ENCODE results near the gene YJEFN3.

The YJEFN3 gene

DNA sequence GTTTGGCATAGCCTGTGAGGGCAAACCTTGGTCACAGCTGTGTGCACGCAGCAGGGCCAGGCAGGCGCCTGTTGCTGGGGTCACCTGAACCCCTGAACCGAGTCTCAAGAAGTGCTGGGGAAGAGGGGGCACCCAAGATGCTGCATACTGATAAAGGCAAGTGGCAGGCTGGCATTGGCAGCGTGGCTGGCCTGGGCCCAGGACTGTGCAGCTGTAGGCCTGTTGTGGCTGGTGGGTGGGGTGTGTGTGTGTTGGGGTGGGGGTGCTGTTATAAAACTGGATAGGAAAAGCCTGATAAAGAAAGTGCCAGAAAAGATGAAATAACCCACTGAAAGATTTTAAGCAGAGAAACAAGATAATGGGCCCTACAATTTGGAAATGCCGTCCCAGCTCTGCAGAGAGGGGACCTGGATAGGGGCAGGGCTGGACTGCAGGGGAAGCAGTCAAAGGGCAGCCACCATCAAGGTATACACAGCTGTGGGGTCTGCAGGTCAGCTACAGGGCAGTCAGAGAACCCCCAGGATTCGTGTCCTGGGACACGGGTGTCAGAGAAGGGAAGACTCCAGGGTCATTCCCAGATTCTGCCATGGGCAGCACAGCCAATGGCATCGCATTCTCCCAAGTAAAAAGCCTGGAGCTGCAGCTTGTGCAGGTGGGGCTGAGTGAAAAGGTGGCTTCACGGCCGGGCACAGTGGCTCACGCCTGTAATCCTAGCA, 42.5 kb downstream of the YJEFN3 start (continued):
- TF ChIP-seq, protein P1, sequence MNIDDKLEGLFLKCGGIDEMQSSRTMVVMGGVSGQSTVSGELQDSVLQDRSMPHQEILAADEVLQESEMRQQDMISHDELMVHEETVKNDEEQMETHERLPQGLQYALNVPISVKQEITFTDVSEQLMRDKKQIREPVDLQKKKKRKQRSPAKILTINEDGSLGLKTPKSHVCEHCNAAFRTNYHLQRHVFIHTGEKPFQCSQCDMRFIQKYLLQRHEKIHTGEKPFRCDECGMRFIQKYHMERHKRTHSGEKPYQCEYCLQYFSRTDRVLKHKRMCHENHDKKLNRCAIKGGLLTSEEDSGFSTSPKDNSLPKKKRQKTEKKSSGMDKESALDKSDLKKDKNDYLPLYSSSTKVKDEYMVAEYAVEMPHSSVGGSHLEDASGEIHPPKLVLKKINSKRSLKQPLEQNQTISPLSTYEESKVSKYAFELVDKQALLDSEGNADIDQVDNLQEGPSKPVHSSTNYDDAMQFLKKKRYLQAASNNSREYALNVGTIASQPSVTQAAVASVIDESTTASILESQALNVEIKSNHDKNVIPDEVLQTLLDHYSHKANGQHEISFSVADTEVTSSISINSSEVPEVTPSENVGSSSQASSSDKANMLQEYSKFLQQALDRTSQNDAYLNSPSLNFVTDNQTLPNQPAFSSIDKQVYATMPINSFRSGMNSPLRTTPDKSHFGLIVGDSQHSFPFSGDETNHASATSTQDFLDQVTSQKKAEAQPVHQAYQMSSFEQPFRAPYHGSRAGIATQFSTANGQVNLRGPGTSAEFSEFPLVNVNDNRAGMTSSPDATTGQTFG (tag by site-specific recombination; IDR thresholded peaks at IDR 0.05; ENCODE audit: borderline replicate concordance), result no peak
- no peak for TF ChIP-seq SETDB1 (IDR thresholded peaks at IDR 0.05; ENCODE audit: insufficient read length, low read length)
- TF ChIP-seq, protein P2, sequence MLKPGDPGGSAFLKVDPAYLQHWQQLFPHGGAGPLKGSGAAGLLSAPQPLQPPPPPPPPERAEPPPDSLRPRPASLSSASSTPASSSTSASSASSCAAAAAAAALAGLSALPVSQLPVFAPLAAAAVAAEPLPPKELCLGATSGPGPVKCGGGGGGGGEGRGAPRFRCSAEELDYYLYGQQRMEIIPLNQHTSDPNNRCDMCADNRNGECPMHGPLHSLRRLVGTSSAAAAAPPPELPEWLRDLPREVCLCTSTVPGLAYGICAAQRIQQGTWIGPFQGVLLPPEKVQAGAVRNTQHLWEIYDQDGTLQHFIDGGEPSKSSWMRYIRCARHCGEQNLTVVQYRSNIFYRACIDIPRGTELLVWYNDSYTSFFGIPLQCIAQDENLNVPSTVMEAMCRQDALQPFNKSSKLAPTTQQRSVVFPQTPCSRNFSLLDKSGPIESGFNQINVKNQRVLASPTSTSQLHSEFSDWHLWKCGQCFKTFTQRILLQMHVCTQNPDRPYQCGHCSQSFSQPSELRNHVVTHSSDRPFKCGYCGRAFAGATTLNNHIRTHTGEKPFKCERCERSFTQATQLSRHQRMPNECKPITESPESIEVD (tag by site-specific recombination; IDR thresholded peaks at IDR 0.05), result no peak
- no peak for TF ChIP-seq ZNF37A (tag by site-specific recombination; IDR thresholded peaks at IDR 0.05)
- TF ChIP-seq ZNF776 (tag by site-specific recombination; IDR thresholded peaks at IDR 0.05; ENCODE audit: borderline replicate concordance), result no peak
- no peak for TF ChIP-seq ZFP69B (tag by site-specific recombination; IDR thresholded peaks at IDR 0.05)

DNA sequence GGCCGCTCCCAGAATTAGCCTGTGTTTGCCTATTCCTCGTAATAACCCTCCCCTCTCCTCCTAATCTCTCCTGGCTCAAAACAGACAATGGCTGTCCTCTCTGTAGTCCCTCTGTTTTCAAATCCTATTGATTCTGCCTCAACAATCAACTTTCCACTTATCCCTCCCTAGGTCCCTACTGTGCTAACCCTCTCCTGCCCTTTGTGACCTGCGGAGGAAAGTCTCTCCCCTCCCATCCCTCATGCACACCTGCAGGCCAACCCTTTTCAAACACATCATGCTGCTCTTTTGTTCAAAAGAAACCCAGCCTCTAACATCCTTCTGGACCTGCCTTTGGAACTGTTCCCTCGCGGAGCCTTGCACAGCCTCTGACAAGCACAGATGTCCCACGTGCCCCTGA, 46.7 kb downstream of the YJEFN3 start:
- Histone ChIP-seq H3K4me1 (ENCODE audit: control insufficient read depth, insufficient read depth, low read length) (no peaks in the 10 kb centered on the region), H3K27ac (ENCODE audit: extremely low read depth, low read depth, low read length) (no peak overlapping the region), H3K9me3 (ENCODE audit: control insufficient read depth, insufficient read depth, low read depth, low read length) (no peaks in the 10 kb centered on the region), H3K4me3 (ENCODE audit: low read depth, low read length) (no peak overlapping the region), H3K36me3 (ENCODE audit: control insufficient read depth in 2 of 2, insufficient read depth in 1 of 2, low read length in 2 of 2) (peaks cover 0 to 2% of the 10 kb centered on the region in 2 experiments; a peak in 1 of 3 replicates)
- TF ChIP-seq, protein P3, sequence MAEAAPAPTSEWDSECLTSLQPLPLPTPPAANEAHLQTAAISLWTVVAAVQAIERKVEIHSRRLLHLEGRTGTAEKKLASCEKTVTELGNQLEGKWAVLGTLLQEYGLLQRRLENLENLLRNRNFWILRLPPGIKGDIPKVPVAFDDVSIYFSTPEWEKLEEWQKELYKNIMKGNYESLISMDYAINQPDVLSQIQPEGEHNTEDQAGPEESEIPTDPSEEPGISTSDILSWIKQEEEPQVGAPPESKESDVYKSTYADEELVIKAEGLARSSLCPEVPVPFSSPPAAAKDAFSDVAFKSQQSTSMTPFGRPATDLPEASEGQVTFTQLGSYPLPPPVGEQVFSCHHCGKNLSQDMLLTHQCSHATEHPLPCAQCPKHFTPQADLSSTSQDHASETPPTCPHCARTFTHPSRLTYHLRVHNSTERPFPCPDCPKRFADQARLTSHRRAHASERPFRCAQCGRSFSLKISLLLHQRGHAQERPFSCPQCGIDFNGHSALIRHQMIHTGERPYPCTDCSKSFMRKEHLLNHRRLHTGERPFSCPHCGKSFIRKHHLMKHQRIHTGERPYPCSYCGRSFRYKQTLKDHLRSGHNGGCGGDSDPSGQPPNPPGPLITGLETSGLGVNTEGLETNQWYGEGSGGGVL (tag by site-specific recombination; IDR thresholded peaks at IDR 0.05), result no peak
- no peak for TF ChIP-seq ZNF747 (tag by site-specific recombination; IDR thresholded peaks at IDR 0.05)
- TF ChIP-seq, protein P4, sequence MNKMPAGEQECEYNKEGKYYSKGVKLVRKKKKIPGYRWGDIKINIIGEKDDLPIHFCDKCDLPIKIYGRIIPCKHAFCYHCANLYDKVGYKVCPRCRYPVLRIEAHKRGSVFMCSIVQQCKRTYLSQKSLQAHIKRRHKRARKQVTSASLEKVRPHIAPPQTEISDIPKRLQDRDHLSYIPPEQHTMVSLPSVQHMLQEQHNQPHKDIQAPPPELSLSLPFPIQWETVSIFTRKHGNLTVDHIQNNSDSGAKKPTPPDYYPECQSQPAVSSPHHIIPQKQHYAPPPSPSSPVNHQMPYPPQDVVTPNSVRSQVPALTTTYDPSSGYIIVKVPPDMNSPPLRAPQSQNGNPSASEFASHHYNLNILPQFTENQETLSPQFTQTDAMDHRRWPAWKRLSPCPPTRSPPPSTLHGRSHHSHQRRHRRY (tag by site-specific recombination; IDR thresholded peaks at IDR 0.05), result no peak
- TF ChIP-seq ZNF132 (tag by site-specific recombination; IDR thresholded peaks at IDR 0.05; ENCODE audit: borderline replicate concordance), result no peak
- no peak for TF ChIP-seq ZNF530 (tag by site-specific recombination; IDR thresholded peaks at IDR 0.05; ENCODE audit: low read depth)
- no peak for TF ChIP-seq ZNF529 (tag by site-specific recombination; IDR thresholded peaks at IDR 0.05; ENCODE audit: insufficient replicate concordance)
- no peak for TF ChIP-seq ZNF394 (tag by site-specific recombination; IDR thresholded peaks at IDR 0.05; ENCODE audit: borderline replicate concordance)
- TF ChIP-seq, protein P5, sequence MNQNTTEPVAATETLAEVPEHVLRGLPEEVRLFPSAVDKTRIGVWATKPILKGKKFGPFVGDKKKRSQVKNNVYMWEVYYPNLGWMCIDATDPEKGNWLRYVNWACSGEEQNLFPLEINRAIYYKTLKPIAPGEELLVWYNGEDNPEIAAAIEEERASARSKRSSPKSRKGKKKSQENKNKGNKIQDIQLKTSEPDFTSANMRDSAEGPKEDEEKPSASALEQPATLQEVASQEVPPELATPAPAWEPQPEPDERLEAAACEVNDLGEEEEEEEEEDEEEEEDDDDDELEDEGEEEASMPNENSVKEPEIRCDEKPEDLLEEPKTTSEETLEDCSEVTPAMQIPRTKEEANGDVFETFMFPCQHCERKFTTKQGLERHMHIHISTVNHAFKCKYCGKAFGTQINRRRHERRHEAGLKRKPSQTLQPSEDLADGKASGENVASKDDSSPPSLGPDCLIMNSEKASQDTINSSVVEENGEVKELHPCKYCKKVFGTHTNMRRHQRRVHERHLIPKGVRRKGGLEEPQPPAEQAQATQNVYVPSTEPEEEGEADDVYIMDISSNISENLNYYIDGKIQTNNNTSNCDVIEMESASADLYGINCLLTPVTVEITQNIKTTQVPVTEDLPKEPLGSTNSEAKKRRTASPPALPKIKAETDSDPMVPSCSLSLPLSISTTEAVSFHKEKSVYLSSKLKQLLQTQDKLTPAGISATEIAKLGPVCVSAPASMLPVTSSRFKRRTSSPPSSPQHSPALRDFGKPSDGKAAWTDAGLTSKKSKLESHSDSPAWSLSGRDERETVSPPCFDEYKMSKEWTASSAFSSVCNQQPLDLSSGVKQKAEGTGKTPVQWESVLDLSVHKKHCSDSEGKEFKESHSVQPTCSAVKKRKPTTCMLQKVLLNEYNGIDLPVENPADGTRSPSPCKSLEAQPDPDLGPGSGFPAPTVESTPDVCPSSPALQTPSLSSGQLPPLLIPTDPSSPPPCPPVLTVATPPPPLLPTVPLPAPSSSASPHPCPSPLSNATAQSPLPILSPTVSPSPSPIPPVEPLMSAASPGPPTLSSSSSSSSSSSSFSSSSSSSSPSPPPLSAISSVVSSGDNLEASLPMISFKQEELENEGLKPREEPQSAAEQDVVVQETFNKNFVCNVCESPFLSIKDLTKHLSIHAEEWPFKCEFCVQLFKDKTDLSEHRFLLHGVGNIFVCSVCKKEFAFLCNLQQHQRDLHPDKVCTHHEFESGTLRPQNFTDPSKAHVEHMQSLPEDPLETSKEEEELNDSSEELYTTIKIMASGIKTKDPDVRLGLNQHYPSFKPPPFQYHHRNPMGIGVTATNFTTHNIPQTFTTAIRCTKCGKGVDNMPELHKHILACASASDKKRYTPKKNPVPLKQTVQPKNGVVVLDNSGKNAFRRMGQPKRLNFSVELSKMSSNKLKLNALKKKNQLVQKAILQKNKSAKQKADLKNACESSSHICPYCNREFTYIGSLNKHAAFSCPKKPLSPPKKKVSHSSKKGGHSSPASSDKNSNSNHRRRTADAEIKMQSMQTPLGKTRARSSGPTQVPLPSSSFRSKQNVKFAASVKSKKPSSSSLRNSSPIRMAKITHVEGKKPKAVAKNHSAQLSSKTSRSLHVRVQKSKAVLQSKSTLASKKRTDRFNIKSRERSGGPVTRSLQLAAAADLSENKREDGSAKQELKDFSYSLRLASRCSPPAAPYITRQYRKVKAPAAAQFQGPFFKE (tag by site-specific recombination; IDR thresholded peaks at IDR 0.05; ENCODE audit: borderline replicate concordance), result no peak
- TF ChIP-seq ZNF214 (tag by site-specific recombination; IDR thresholded peaks at IDR 0.05; ENCODE audit: borderline replicate concordance), result no peak
- ChIA-PET POLR2A (no interaction called here), CTCF (interaction anchor here (0.7 kb wide), 1 partner anchor 529 kb away, joined by 3 read pairs; no protein-coding TSS in a partner anchor)
